ENCODE measurements around the gene CES4A.
"Not testable (repeated sequence)": the region's sequence is repeated elsewhere in the genome, so short reads cannot be mapped to it uniquely, and the experiment has no call there.

Gene CES4A

GRCh38 chr16:66974156-66974931, 14.0 kb upstream of the CES4A start:
- not testable (repeated sequence) for H3K4me1 ChIP-seq (ENCODE audit: control insufficient read depth, insufficient read depth, low read length); H3K27ac ChIP-seq (ENCODE audit: extremely low read depth, low read depth, low read length); H3K4me3 ChIP-seq (ENCODE audit: low read depth, low read length); H3K9me3 ChIP-seq (ENCODE audit: control insufficient read depth, insufficient read depth, low read depth, low read length)
- peaks cover 0 to 28% of the 10 kb centered on the region in 2 experiments; a peak in 2 of 3 replicates for H3K36me3 ChIP-seq (ENCODE audit: control insufficient read depth in 2 of 2, insufficient read depth in 1 of 2, low read length in 2 of 2)
- ChIA-PET POLR2A (interaction anchor here (1.2 kb wide), 1 partner anchor 155 kb away, joined by 3 read pairs; no protein-coding TSS in a partner anchor), CTCF (interaction anchor here (0.5 to 2.3 kb wide), 6 partner anchors 11 to 211 kb away, joined by 3 to 12 read pairs (median 6); partner anchors contain the start of gene CES3)

GRCh38 chr16:66974932-66975246, 13.5 kb upstream of the CES4A start:
- not testable (repeated sequence) for H3K4me1 ChIP-seq (ENCODE audit: control insufficient read depth, insufficient read depth, low read length); H3K9me3 ChIP-seq (ENCODE audit: control insufficient read depth, insufficient read depth, low read depth, low read length); H3K4me3 ChIP-seq (ENCODE audit: low read depth, low read length); H3K27ac ChIP-seq (ENCODE audit: extremely low read depth, low read depth, low read length)
- ChIA-PET CTCF (interaction anchor here (1.4 to 2.3 kb wide), 4 partner anchors 11 to 210 kb away, joined by 4 to 12 read pairs (median 7); partner anchors contain the start of gene CES3), POLR2A (interaction anchor here (0.6 to 1.2 kb wide), 2 partner anchors 155 to 207 kb away, joined by 3 to 7 read pairs; no protein-coding TSS in a partner anchor)
- peaks cover 0 to 23% of the 10 kb centered on the region in 2 experiments; a peak in 2 of 3 replicates for H3K36me3 ChIP-seq (ENCODE audit: control insufficient read depth in 2 of 2, insufficient read depth in 1 of 2, low read length in 2 of 2)
- TF ChIP-seq SP2 (tag by site-specific recombination; IDR thresholded peaks at IDR 0.05), result 0 out of 2 replicates have a peak, but pooled peaks have one; percentile 7
- TF ChIP-seq EGR2 (tag by site-specific recombination; IDR thresholded peaks at IDR 0.05; ENCODE audit: low read depth), result peak; percentile 90
- peak; percentile 80 for TF ChIP-seq ZFHX2 (tag by site-specific recombination; conservative IDR thresholded peaks at IDR 0.05)

GRCh38 chr16:66975302-66975893, 13.0 kb upstream of the CES4A start:
- peaks cover 0 to 23% of the 10 kb centered on the region in 2 experiments; a peak in 2 of 3 replicates for H3K36me3 ChIP-seq (ENCODE audit: control insufficient read depth in 2 of 2, insufficient read depth in 1 of 2, low read length in 2 of 2)
- POLR2A ChIA-PET, result interaction anchor here (0.6 to 1.2 kb wide), 2 partner anchors 154 to 206 kb away, joined by 3 to 7 read pairs; no protein-coding TSS in a partner anchor
- H3K4me1 ChIP-seq (ENCODE audit: control insufficient read depth, insufficient read depth, low read length), result no peaks in the 10 kb centered on the region
- H3K9me3 ChIP-seq (ENCODE audit: control insufficient read depth, insufficient read depth, low read depth, low read length), result no peaks in the 10 kb centered on the region
- no peak for TF ChIP-seq ZNF280C (tag by site-specific recombination; IDR thresholded peaks at IDR 0.05)
- TF ChIP-seq ZSCAN23 (tag by site-specific recombination; IDR thresholded peaks at IDR 0.05), result no peak
- TF ChIP-seq ZNF513 (tag by site-specific recombination; IDR thresholded peaks at IDR 0.05), result no peak
- no peak for TF ChIP-seq ZNF701 (tag by site-specific recombination; IDR thresholded peaks at IDR 0.05)
- no peak for TF ChIP-seq KLF7 (tag by site-specific recombination; IDR thresholded peaks at IDR 0.05; ENCODE audit: borderline replicate concordance)
- TF ChIP-seq TRIM28 (IDR thresholded peaks at IDR 0.05; ENCODE audit: borderline replicate concordance, low read length), result no peak
- TF ChIP-seq ZNF514 (tag by site-specific recombination; IDR thresholded peaks at IDR 0.05), result no peak
- no peak for TF ChIP-seq ZFP37 (tag by site-specific recombination; IDR thresholded peaks at IDR 0.05)
- no peak for TF ChIP-seq ZIC2 (tag by site-specific recombination; IDR thresholded peaks at IDR 0.05)
- H3K27ac ChIP-seq (ENCODE audit: extremely low read depth, low read depth, low read length), result no peak overlapping the region
- CTCF ChIA-PET, result interaction anchor here (0.9 to 2.3 kb wide), 8 partner anchors 10 to 210 kb away, joined by 3 to 12 read pairs (median 4); partner anchors contain the start of gene CES3
- H3K4me3 ChIP-seq (ENCODE audit: low read depth, low read length), result no peak overlapping the region

- no peaks in the 10 kb centered on the region for H3K4me1 ChIP-seq (ENCODE audit: control insufficient read depth, insufficient read depth, low read length)
- POLR2A ChIA-PET, result no interaction called here
- peaks cover 0 to 13% of the 10 kb centered on the region in 2 experiments; a peak in 2 of 3 replicates for H3K36me3 ChIP-seq (ENCODE audit: control insufficient read depth in 2 of 2, insufficient read depth in 1 of 2, low read length in 2 of 2)
- no peak overlapping the region for H3K27ac ChIP-seq (ENCODE audit: extremely low read depth, low read depth, low read length)
- H3K9me3 ChIP-seq (ENCODE audit: control insufficient read depth, insufficient read depth, low read depth, low read length), result no peaks in the 10 kb centered on the region
- H3K4me3 ChIP-seq (ENCODE audit: low read depth, low read length), result no peak overlapping the region
- CTCF ChIA-PET, result interaction anchor here (0.6 to 2.4 kb wide), 16 partner anchors 16 to 489 kb away, joined by 3 to 21 read pairs (median 6); partner anchors contain the start of gene CES3
- no peak for TF ChIP-seq ZNF239 (tag by site-specific recombination; IDR thresholded peaks at IDR 0.05)
- TF ChIP-seq ZNF121 (tag by site-specific recombination; IDR thresholded peaks at IDR 0.05), result no peak
- no peak for TF ChIP-seq ZNF311 (tag by site-specific recombination; IDR thresholded peaks at IDR 0.05; ENCODE audit: borderline replicate concordance)
- TF ChIP-seq ZNF280D (tag by site-specific recombination; IDR thresholded peaks at IDR 0.05), result no peak
- TF ChIP-seq SALL2 (tag by site-specific recombination; IDR thresholded peaks at IDR 0.05; ENCODE audit: borderline replicate concordance), result no peak
- no peak for TF ChIP-seq ZNF585B (tag by site-specific recombination; IDR thresholded peaks at IDR 0.05)
These were observed 11.6 kb upstream of the CES4A start for GRCh38 chr16:66976746-66977145.

Data from HEK293 (cell line).